Urinary bladder (tissue), 4 donors: ENCODE results near the gene ADM. TPM values are rescaled to one million over a fixed set of nuclear protein-coding genes. Genes with fewer than 3 reads are reported as not detected.

Source experiments
- DNase-seq: peaks from one replicate; pipeline ENCODE4 v3.0.0-alpha.2; 2015; ENCODE audit errors: extremely low spot score
- H3K27ac ChIP-seq: one replicate; pipeline ENCODE4 v1.5.1; 2013; ENCODE audit warnings: low read depth, mild to moderate bottlenecking, moderate library complexity
- H3K36me3 ChIP-seq: one replicate; pipeline ENCODE4 v1.6.1; 2013; ENCODE audit warnings: mild to moderate bottlenecking, moderate library complexity; ENCODE audit not compliant: insufficient read depth
- H3K4me1 ChIP-seq: one replicate; pipeline ENCODE4 v1.6.1; 2013; ENCODE audit warnings: mild to moderate bottlenecking, moderate library complexity; ENCODE audit not compliant: insufficient read depth
- H3K4me3 ChIP-seq: one replicate; pipeline ENCODE4 v1.5.1; 2013; ENCODE audit warnings: low read depth, low read length
- WGBS: extraction: QIAGEN DNeasy Blood & Tissue Kit; methylation state at CpG from one replicate; pipeline ENCODE4 v1.1.7; 2013; 5-methylcytosine and 5-hydroxymethylcytosine counted together
- polyA plus RNA-seq: library from polyadenylated mRNA; stranded (reverse); fragments of 200-250 nt; gene quantifications from one replicate; pipeline ENCODE4 v1.2.3, GENCODE V29; 2013
- total RNA-seq: library from RNA; depleted of rRNA; stranded (reverse); fragments of >200 nt; gene quantifications from one replicate; pipeline ENCODE4 v1.2.3, GENCODE V29; 2014
- donor health status: healthy with polysubstance abuse.
- donor health status: healthy.

ADM gene
- total and polyA plus RNA-seq, 2 donors = 28.2 to 47.2 TPM

GRCh38 chr11:10301656-10302358, 3.1 kb upstream of the ADM start:
- DNase-seq = no peak
- H3K4me1 ChIP-seq = peaks cover 1% of the 10 kb centered on the region
- WGBS = 51% methylated on average over 9 of the region's 9 CpGs
- no peaks in the 10 kb centered on the region for H3K36me3 ChIP-seq
- no peak overlapping the region for H3K27ac ChIP-seq
- H3K4me3 ChIP-seq = peak overlapping the region; percentile 77

GRCh38 chr11:10302359-10302743, 2.5 kb upstream of the ADM start:
- Histone ChIP-seq H3K4me3 (peak overlapping the region; percentile 77), H3K4me1 (peaks cover 1% of the 10 kb centered on the region), H3K36me3 (no peaks in the 10 kb centered on the region), H3K27ac (peak overlapping the region; percentile 90)
- no peak for DNase-seq
- WGBS = 32% methylated on average over 10 of the region's 10 CpGs

- 3% methylated on average over 56 of the region's 56 CpGs for WGBS
- H3K36me3 ChIP-seq = no peaks in the 10 kb centered on the region
- H3K4me3 ChIP-seq = peak overlapping the region; percentile 77
- no peak for DNase-seq
- peak overlapping the region; percentile 90 for H3K27ac ChIP-seq
- H3K4me1 ChIP-seq = peaks cover 1% of the 10 kb centered on the region
Observed at GRCh38 chr11:10302744-10303557, 1.9 kb upstream of the ADM start.

- DNase-seq = no peak
- 50% methylated on average over 29 of the region's 29 CpGs for WGBS
- peak overlapping the region; percentile 77 for H3K4me3 ChIP-seq
Observed at GRCh38 chr11:10303558-10304363, 1.1 kb upstream of the ADM start.

GRCh38 chr11:10305262-10305963, 540 bp downstream of the ADM start:
- peak overlapping the region; percentile 74 for H3K27ac ChIP-seq
- DNase-seq = no peak
- peaks cover 1% of the 10 kb centered on the region for H3K4me1 ChIP-seq

More at GRCh38 chr11:10303558-10304363, 1.1 kb upstream of the ADM start:
- Histone ChIP-seq H3K36me3 (no peaks in the 10 kb centered on the region), H3K4me1 (peaks cover 1% of the 10 kb centered on the region), H3K27ac (peak overlapping the region; percentile 90)

GRCh38 chr11:10305964-10306918, 1.4 kb downstream of the ADM start:
- Histone ChIP-seq H3K4me3 (peak overlapping the region; percentile 77), H3K4me1 (peaks cover 1% of the 10 kb centered on the region), H3K36me3 (no peaks in the 10 kb centered on the region), H3K27ac (peak overlapping the region; percentile 74)
- 13% methylated on average over 65 of the region's 65 CpGs for WGBS
- no peak for DNase-seq

More at GRCh38 chr11:10305262-10305963, 540 bp downstream of the ADM start:
- Histone ChIP-seq H3K4me3 (peak overlapping the region; percentile 77), H3K36me3 (no peaks in the 10 kb centered on the region)
- WGBS = under 1% methylated on average over 51 of the region's 51 CpGs

GRCh38 chr11:10307022-10307399, 2.1 kb downstream of the ADM start:
- DNase-seq = no peak
- 39% methylated on average over 9 of the region's 9 CpGs for WGBS
- H3K27ac ChIP-seq = no peak overlapping the region

GRCh38 chr11:10307400-10308200, 2.7 kb downstream of the ADM start:
- Histone ChIP-seq H3K4me3 (peak overlapping the region; percentile 77), H3K27ac (peak overlapping the region; percentile 86), H3K36me3 (no peaks in the 10 kb centered on the region), H3K4me1 (peaks cover 1% of the 10 kb centered on the region)
- WGBS = 3% methylated on average over 62 of the region's 62 CpGs
- DNase-seq = no peak

More at GRCh38 chr11:10307022-10307399, 2.1 kb downstream of the ADM start:
- H3K4me1 ChIP-seq = peaks cover 1% of the 10 kb centered on the region
- peak overlapping the region; percentile 77 for H3K4me3 ChIP-seq
- H3K36me3 ChIP-seq = no peaks in the 10 kb centered on the region

GRCh38 chr11:10308201-10308954, 3.5 kb downstream of the ADM start:
- Histone ChIP-seq H3K36me3 (no peaks in the 10 kb centered on the region), H3K27ac (peak overlapping the region; percentile 35), H3K4me3 (peak overlapping the region; percentile 77), H3K4me1 (peaks cover 1% of the 10 kb centered on the region)
- WGBS = 26% methylated on average over 16 of the region's 16 CpGs
- no peak for DNase-seq

GRCh38 chr11:10309163-10310093, 4.6 kb downstream of the ADM start:
- 46% methylated on average over 12 of the region's 12 CpGs for WGBS
- Histone ChIP-seq H3K4me3 (no peak overlapping the region), H3K27ac (peak overlapping the region; percentile 57), H3K4me1 (peaks cover 1% of the 10 kb centered on the region), H3K36me3 (no peaks in the 10 kb centered on the region)
- DNase-seq = no peak
